Lung (tissue), 12 donors: ENCODE results near the gene RTN4R. TPM values are rescaled to one million over a fixed set of nuclear protein-coding genes. Genes with fewer than 3 reads are reported as not detected.

Experiments used
- ATAC-seq: fragments of 200-7000 bp; cut with Tn5 transposase; one replicate; pipeline ENCODE4 v1.9.1; 2020; ENCODE audit warnings: moderate number of reproducible peaks; ENCODE audit not compliant: insufficient read depth, low FRiP score
- DNase-seq, 3 donors: peaks; one replicate each; pipeline ENCODE4 v3.0.0-alpha.2; 2013 to 2017
- H3K27ac ChIP-seq, 2 donors: one replicate each; pipeline ENCODE4 v1.5.1; 2013; ENCODE audit warnings: mild to moderate bottlenecking in 2 of 2, moderate library complexity in 2 of 2, control low read depth in 1 of 2, inconsistent platforms in 1 of 2, low read depth in 1 of 2, low read length in 1 of 2
- H3K27me3 ChIP-seq, 3 donors: one replicate each; pipeline ENCODE4 v1.5.1; 2013; ENCODE audit warnings: low read length in 2 of 3; ENCODE audit not compliant: control insufficient read depth in 3 of 3, insufficient read depth in 3 of 3
- H3K36me3 ChIP-seq, 4 donors: one replicate each; pipeline ENCODE4 v1.5.1; 2013; ENCODE audit warnings: low read length in 4 of 4, mild to moderate bottlenecking in 1 of 4, moderate library complexity in 1 of 4; ENCODE audit not compliant: control insufficient read depth in 4 of 4, insufficient read depth in 4 of 4
- H3K4me1 ChIP-seq, 5 donors: one replicate each; pipeline ENCODE4 v1.5.1; 2013; ENCODE audit warnings: low read length in 5 of 5, mild to moderate bottlenecking in 2 of 5, moderate library complexity in 1 of 5; ENCODE audit not compliant: control insufficient read depth in 5 of 5, insufficient read depth in 5 of 5
- H3K4me3 ChIP-seq: one replicate; pipeline ENCODE4 v1.5.1; 2013; ENCODE audit warnings: mild to moderate bottlenecking, control low read depth, moderate library complexity
- H3K9ac ChIP-seq, 2 donors: one replicate each; pipeline ENCODE4 v1.5.1; 2013; ENCODE audit warnings: low read length in 2 of 2, control low read depth in 1 of 2; ENCODE audit not compliant: insufficient read depth in 1 of 2
- H3K9me3 ChIP-seq, 4 donors: one replicate each; pipeline ENCODE4 v1.5.1; 2013; ENCODE audit warnings: low read length in 3 of 4, mild to moderate bottlenecking in 1 of 4, moderate library complexity in 1 of 4; ENCODE audit not compliant: control insufficient read depth in 4 of 4, insufficient read depth in 3 of 4
- WGBS, 2 donors: extraction: QIAGEN DNeasy Blood & Tissue Kit; methylation state at CpG; one replicate each; pipeline ENCODE4 v1.1.7; 2013; 5-methylcytosine and 5-hydroxymethylcytosine counted together
- polyA plus RNA-seq, 2 donors: library from polyadenylated mRNA; stranded (reverse); fragments of 200-250 nt; gene quantifications; one replicate each; pipeline ENCODE4 v1.2.1, GENCODE V29; 2013
- total RNA-seq, 2 donors: library from RNA; depleted of rRNA in 1 of 2; stranded (reverse); fragments of >200 nt in 1 of 2; gene quantifications; one replicate each; pipeline ENCODE4 v1.2.1, GENCODE V29; 2014 to 2021
- TF ChIP-seq, protein P1 (sequence below): IDR thresholded peaks from 2 replicates; pipeline ENCODE4 v1.5.1; 2012; ENCODE audit warnings: mild to moderate bottlenecking; ENCODE audit errors: control extremely low read depth, extremely low read depth
- donor health status: control.
- donor health status: control.
- donor health status: Bipolar disorder and iron deficiency.
- donor health status: healthy.
- donor health status: DM: yes; HTN: yes; CAD: no.

Gene RTN4R
- total and polyA plus RNA-seq, 4 donors = 2.6 to 7.8 (median 4.3) TPM

- Histone ChIP-seq H3K27me3 (no peaks in the 10 kb centered on the region), H3K36me3 (no peaks in the 10 kb centered on the region), H3K4me1 (peaks cover 0 to 13% (median 0%) of the 10 kb centered on the region in 5 donors), H3K9me3 (peaks cover 0 to 4% (median 2%) of the 10 kb centered on the region in 4 donors), H3K27ac (no peak overlapping the region), H3K9ac (no peak overlapping the region), H3K4me3 (no peak overlapping the region)
- TF ChIP-seq, protein P1, sequence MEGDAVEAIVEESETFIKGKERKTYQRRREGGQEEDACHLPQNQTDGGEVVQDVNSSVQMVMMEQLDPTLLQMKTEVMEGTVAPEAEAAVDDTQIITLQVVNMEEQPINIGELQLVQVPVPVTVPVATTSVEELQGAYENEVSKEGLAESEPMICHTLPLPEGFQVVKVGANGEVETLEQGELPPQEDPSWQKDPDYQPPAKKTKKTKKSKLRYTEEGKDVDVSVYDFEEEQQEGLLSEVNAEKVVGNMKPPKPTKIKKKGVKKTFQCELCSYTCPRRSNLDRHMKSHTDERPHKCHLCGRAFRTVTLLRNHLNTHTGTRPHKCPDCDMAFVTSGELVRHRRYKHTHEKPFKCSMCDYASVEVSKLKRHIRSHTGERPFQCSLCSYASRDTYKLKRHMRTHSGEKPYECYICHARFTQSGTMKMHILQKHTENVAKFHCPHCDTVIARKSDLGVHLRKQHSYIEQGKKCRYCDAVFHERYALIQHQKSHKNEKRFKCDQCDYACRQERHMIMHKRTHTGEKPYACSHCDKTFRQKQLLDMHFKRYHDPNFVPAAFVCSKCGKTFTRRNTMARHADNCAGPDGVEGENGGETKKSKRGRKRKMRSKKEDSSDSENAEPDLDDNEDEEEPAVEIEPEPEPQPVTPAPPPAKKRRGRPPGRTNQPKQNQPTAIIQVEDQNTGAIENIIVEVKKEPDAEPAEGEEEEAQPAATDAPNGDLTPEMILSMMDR = no peak
- no peak for DNase-seq
- ATAC-seq = no peak
- 96 to 97% methylated on average over 10 of the region's 10 CpGs for WGBS, 2 donors
Observed at GRCh38 chr22:20219667-20220628, 48.2 kb downstream of the RTN4R start.

DNA sequence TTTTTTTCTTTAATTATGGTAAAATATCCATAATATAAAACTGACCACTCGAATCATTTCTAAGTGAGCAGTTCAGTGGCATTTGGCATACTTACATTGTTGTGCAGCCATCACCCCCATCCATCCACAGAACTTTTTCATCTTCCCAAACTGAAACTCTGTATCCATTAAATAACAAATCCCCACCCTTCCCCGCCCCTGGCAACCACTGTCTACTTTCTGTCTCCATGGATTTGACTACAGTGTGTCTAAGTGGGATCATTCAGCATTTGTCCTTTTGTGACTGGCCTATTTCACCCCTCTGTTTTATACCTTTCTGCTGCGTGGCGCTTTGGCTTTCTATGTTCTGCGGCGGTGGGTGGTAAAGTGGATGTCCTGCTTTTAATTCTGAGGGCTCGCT lies 49.1 kb downstream of the RTN4R start:
- Histone ChIP-seq H3K9ac (no peak overlapping the region), H3K4me3 (no peak overlapping the region), H3K27me3 (no peaks in the 10 kb centered on the region), H3K36me3 (no peaks in the 10 kb centered on the region), H3K4me1 (peaks cover 0 to 13% (median 0%) of the 10 kb centered on the region in 5 donors), H3K27ac (no peak overlapping the region), H3K9me3 (peaks cover 0 to 4% (median 2%) of the 10 kb centered on the region in 4 donors)
- no peak for DNase-seq
- 96 to 98% methylated on average over 7 of the region's 7 CpGs for WGBS, 2 donors
- no peak for ATAC-seq
- TF ChIP-seq, protein P1 = no peak

GRCh38 chr22:20218326-20218872 lies 49.7 kb downstream of the RTN4R start:
- no peak for ATAC-seq
- no peak overlapping the region for H3K4me3 ChIP-seq
- no peaks in the 10 kb centered on the region for H3K36me3 ChIP-seq
- H3K4me1 ChIP-seq = peaks cover 0 to 13% (median 0%) of the 10 kb centered on the region in 5 donors
- 68 to 76% methylated on average over 14 of the region's 14 CpGs for WGBS, 2 donors
- peaks cover 0 to 4% (median 2%) of the 10 kb centered on the region in 4 donors for H3K9me3 ChIP-seq
- TF ChIP-seq, protein P1 = no peak
- no peak overlapping the region for H3K27ac ChIP-seq
- no peaks in the 10 kb centered on the region for H3K27me3 ChIP-seq
- DNase-seq = no peak
- H3K9ac ChIP-seq = no peak overlapping the region
